Measurements from ENCODE around the gene BEND5.

DNA sequence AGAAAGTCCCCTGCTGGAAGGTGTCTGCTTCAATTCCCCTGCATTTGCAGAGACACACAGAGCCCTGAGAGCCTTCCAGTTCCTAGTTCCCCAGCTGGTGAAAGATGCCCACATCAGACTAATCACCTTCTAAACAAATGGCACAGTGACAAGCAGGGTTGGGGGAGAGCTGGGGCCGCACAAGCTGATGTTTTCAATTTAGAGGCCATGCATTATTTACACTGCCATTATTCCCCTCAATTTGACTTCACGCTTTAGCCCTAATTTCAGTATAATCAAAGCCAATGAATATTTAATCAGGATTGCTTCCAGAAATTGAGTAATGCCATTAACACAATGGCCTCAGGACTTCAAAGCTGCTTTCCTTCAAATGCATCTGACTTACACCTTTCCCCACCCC, 81.5 kb downstream of the BEND5 start:
- TF ChIP-seq POLR2AphosphoS5 (IDR thresholded peaks at IDR 0.05) (no peak), EP300 (IDR thresholded peaks at IDR 0.05; ENCODE audit: low read depth) (no peak)
- TF ChIP-seq, protein P1, sequence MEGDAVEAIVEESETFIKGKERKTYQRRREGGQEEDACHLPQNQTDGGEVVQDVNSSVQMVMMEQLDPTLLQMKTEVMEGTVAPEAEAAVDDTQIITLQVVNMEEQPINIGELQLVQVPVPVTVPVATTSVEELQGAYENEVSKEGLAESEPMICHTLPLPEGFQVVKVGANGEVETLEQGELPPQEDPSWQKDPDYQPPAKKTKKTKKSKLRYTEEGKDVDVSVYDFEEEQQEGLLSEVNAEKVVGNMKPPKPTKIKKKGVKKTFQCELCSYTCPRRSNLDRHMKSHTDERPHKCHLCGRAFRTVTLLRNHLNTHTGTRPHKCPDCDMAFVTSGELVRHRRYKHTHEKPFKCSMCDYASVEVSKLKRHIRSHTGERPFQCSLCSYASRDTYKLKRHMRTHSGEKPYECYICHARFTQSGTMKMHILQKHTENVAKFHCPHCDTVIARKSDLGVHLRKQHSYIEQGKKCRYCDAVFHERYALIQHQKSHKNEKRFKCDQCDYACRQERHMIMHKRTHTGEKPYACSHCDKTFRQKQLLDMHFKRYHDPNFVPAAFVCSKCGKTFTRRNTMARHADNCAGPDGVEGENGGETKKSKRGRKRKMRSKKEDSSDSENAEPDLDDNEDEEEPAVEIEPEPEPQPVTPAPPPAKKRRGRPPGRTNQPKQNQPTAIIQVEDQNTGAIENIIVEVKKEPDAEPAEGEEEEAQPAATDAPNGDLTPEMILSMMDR (IDR thresholded peaks at IDR 0.05): no peak

Data from transverse colon (tissue), 4 donors.